Measurements from ENCODE around the gene CFHR3.
"Not testable (repeated sequence)": the region's sequence is repeated elsewhere in the genome, so short reads cannot be mapped to it uniquely, and the experiment has no call there.

CFHR3 gene

GRCh38 chr1:196774603-196775002, at the start of gene CFHR3:
TSS of gene CFHR3 (plus strand) at chr1:196774840. CDS start at chr1:196774887, 47 bp downstream.
- Histone ChIP-seq H3K4me3 (no peak within 1 kb of the TSS), H3K27ac (no peak within 1 kb of the TSS)

- Histone ChIP-seq H3K27ac (no peak overlapping the region), H3K4me3 (no peak overlapping the region)
Observed at GRCh38 chr1:196732526-196732925, 42.1 kb upstream of the CFHR3 start.

- H3K27ac ChIP-seq = no peak overlapping the region
Observed at GRCh38 chr1:196733091-196733970, 41.3 kb upstream of the CFHR3 start.

GRCh38 chr1:196734006-196734405, 40.6 kb upstream of the CFHR3 start:
- H3K27ac ChIP-seq = no peak overlapping the region
- no peak overlapping the region for H3K4me3 ChIP-seq

More at GRCh38 chr1:196733091-196733970, 41.3 kb upstream of the CFHR3 start:
- H3K4me3 ChIP-seq = no peak overlapping the region

- no peak overlapping the region for H3K27ac ChIP-seq
- H3K4me3 ChIP-seq = no peak overlapping the region
Observed at GRCh38 chr1:196734460-196734859, 40.2 kb upstream of the CFHR3 start.

- no peak overlapping the region for H3K27ac ChIP-seq
- no peak overlapping the region for H3K4me3 ChIP-seq
Observed at GRCh38 chr1:196738730-196739129, 35.9 kb upstream of the CFHR3 start.

- H3K27ac ChIP-seq, H3K4me3 ChIP-seq: not testable (repeated sequence)
Observed at GRCh38 chr1:196743244-196743643, 31.4 kb upstream of the CFHR3 start.

- H3K27ac ChIP-seq = not testable (repeated sequence)
Observed at GRCh38 chr1:196765019-196765740, 9.5 kb upstream of the CFHR3 start.

GRCh38 chr1:196769823-196770222, 4.8 kb upstream of the CFHR3 start:
- not testable (repeated sequence) for H3K4me3 ChIP-seq, H3K27ac ChIP-seq

More at GRCh38 chr1:196765019-196765740, 9.5 kb upstream of the CFHR3 start:
- not testable (repeated sequence) for H3K4me3 ChIP-seq

GRCh38 chr1:196773713-196774112, 927 bp upstream of the CFHR3 start:
- Histone ChIP-seq H3K4me3 (no peak overlapping the region), H3K27ac (no peak overlapping the region)

GRCh38 chr1:196774175-196774574, 465 bp upstream of the CFHR3 start:
- H3K27ac ChIP-seq = no peak overlapping the region
- no peak overlapping the region for H3K4me3 ChIP-seq

- no peak overlapping the region for H3K4me3 ChIP-seq
- H3K27ac ChIP-seq = no peak overlapping the region
Observed at GRCh38 chr1:196777603-196778002, 3.0 kb downstream of the CFHR3 start.

- Histone ChIP-seq H3K27ac (no peak overlapping the region), H3K4me3 (no peak overlapping the region)
Observed at GRCh38 chr1:196779093-196779492, 4.5 kb downstream of the CFHR3 start.

GRCh38 chr1:196791252-196791651, 16.6 kb downstream of the CFHR3 start:
- H3K4me3 ChIP-seq, H3K27ac ChIP-seq: not testable (repeated sequence)

GRCh38 chr1:196794103-196794502, 19.5 kb downstream of the CFHR3 start:
- H3K27ac ChIP-seq, H3K4me3 ChIP-seq: not testable (repeated sequence)

GRCh38 chr1:196797891-196798290, 23.3 kb downstream of the CFHR3 start:
- no peak overlapping the region for H3K4me3 ChIP-seq
- no peak overlapping the region for H3K27ac ChIP-seq

- H3K4me3 ChIP-seq, H3K27ac ChIP-seq: not testable (repeated sequence)
Observed at GRCh38 chr1:196801920-196802319, 27.3 kb downstream of the CFHR3 start.

GRCh38 chr1:196808529-196809235, 34.0 kb downstream of the CFHR3 start:
- no peak overlapping the region for H3K27ac ChIP-seq
- no peak overlapping the region for H3K4me3 ChIP-seq

GRCh38 chr1:196817442-196817841, 42.8 kb downstream of the CFHR3 start:
- not testable (repeated sequence) for H3K27ac ChIP-seq, H3K4me3 ChIP-seq

- H3K27ac ChIP-seq, H3K4me3 ChIP-seq: not testable (repeated sequence)
Observed at GRCh38 chr1:196819531-196819930, 44.9 kb downstream of the CFHR3 start, which contains the start of gene CFHR1. TSS of gene CFHR1 (plus strand) at chr1:196819731. CDS start at chr1:196819845, 114 bp downstream.

Measured in skin epidermis (tissue), 12 donors.